DND-41 (cell line): ENCODE data around the gene MPP1.

Experiments used
- EZH2 ChIP-seq: IDR thresholded peaks from 3 replicates; pipeline ENCODE4 v1.6.1; 2012; ENCODE audit warnings: borderline replicate concordance, low read depth, mild to moderate bottlenecking, moderate library complexity, low read length, inconsistent platforms; ENCODE audit not compliant: severe bottlenecking
- TF ChIP-seq, protein P1 (sequence below): IDR thresholded peaks from 2 replicates; pipeline ENCODE4 v1.5.1; 2012; ENCODE audit warnings: borderline replicate concordance, low read length, moderate library complexity, mild to moderate bottlenecking; ENCODE audit not compliant: poor library complexity, severe bottlenecking; ENCODE audit errors: extremely low read depth

DNA sequence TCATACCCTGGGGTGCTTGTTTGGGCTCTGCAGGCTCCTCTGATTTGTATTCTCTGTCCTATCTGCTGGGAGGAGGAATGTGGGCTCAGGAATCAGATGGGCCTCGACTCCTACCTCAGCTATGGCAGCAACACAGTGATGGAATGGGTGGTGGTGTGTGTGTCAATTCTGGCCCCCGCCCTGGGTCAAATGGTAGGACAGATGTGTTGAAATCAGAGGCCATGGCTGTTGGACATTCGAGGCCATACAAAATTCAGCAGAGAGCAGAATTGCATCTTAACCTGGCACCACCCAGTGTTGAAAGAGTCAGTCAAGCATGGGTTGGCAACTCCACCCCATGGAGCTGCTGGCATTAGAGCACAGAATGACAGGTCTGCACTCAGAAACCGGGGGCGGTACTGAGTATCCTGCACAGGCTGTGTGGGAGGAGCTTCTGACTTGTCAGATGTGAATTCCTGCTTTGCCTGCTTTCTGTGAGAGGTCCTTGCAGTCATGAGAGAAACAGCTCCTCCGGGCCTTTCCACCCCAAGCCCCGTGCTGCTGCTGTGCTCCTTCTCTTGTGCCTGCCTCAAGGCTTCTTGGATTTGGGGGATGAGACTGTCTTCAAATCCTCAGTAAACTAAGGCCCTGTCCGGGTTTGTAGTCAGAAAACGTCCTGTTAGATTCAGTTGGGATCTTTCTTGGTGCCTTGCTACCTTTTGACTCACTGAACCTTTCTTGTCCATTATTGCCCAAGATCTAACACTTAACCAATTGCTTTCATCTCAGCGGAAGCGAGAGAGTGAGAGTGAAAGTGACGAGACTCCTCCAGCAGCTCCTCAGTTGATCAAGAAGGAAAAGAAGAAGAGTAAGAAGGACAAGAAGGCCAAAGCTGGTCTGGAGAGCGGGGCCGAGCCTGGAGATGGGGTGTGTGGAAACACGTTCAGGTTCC is 29.6 kb downstream of the MPP1 start:
- TF ChIP-seq, protein P1, sequence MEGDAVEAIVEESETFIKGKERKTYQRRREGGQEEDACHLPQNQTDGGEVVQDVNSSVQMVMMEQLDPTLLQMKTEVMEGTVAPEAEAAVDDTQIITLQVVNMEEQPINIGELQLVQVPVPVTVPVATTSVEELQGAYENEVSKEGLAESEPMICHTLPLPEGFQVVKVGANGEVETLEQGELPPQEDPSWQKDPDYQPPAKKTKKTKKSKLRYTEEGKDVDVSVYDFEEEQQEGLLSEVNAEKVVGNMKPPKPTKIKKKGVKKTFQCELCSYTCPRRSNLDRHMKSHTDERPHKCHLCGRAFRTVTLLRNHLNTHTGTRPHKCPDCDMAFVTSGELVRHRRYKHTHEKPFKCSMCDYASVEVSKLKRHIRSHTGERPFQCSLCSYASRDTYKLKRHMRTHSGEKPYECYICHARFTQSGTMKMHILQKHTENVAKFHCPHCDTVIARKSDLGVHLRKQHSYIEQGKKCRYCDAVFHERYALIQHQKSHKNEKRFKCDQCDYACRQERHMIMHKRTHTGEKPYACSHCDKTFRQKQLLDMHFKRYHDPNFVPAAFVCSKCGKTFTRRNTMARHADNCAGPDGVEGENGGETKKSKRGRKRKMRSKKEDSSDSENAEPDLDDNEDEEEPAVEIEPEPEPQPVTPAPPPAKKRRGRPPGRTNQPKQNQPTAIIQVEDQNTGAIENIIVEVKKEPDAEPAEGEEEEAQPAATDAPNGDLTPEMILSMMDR = no peak
- no peak for TF ChIP-seq EZH2
